NCI-H2196 treated with DMSO at 0.1 percent for 48 hours (cell line): ENCODE data around the gene GABPB1.

Source experiments
- DNase-seq: peaks from one replicate; lab custom pipeline; 2025; ENCODE audit not compliant: unreplicated experiment; lab: John Stamatoyannopoulos, UW

GABPB1 gene

DNA sequence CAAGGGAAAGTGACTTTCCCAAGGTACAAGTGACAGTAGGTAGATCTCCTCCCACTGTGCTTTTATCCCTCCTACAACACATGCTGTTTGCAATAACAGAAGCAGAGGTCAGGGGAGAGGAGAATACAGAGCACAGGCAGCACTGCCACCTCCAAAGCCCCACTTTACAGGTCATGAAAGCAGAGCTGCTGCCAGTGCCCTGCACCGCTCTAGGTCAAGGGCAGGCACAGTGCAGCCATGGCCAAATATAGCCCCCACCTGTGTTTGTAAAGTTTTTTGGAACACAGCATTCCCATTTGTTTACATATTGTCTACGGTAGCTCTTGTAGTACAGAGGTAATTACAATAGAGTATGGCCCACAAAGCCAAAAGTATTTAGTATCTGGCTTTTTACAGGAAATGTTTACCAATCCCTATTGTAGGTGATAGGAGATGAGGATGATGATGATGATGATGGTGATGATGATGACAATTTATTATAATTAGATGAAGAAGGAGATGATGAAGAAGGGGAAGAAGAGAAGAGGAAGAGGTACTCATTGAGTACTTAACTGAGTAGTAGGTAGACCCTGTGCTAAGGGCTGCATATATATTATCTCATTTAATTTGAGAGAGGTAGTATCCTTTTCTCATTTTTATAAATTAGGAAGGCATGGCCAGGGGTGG is 109.9 kb downstream of the GABPB1 start:
- no peak for DNase-seq

- no peak for DNase-seq
Observed at GRCh38 chr15:50244153-50244552, 110.8 kb downstream of the GABPB1 start.

DNA sequence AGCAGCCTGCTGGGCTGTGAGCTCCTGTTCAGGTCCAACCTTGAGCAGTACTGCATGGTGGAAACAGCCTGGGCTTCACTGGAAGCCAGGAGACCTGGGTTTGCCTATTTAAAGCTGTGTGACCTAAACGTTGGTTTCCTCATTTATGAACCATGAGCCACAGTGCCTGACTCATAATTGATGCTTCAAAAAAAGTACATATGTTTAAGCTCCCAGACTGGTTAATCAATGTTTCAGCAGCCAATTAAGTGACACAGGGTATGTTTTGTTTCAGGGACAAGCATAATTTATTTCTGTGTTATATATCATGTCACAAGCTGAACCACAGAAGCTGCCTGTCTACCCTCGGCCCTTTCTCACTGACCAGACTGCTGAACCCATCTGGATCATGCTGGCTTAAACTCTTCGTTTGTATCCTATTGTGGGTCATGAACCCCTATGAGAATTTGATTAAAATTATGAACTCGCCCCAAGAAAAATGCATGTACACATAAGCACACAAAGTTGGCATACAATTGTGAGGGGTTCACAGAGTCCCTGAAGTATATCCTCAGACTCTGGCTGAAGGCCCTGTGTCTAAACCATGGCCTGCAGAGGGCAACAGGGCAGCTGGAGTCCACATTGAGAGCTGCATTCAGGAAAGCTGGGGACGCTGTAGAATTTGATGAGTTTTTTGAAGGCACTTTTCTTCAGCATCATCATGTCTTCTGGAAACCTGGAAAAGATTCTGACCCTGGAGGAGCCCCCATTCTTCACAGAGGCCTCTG is 113.1 kb downstream of the GABPB1 start:
- DNase-seq: no peak

- DNase-seq: no peak
Observed at GRCh38 chr15:50238255-50238654, 116.7 kb downstream of the GABPB1 start.

- no peak for DNase-seq
Observed at GRCh38 chr15:50236433-50236832, 118.6 kb downstream of the GABPB1 start.

- DNase-seq: no peak
Observed at GRCh38 chr15:50235794-50236193, 119.2 kb downstream of the GABPB1 start.

DNA sequence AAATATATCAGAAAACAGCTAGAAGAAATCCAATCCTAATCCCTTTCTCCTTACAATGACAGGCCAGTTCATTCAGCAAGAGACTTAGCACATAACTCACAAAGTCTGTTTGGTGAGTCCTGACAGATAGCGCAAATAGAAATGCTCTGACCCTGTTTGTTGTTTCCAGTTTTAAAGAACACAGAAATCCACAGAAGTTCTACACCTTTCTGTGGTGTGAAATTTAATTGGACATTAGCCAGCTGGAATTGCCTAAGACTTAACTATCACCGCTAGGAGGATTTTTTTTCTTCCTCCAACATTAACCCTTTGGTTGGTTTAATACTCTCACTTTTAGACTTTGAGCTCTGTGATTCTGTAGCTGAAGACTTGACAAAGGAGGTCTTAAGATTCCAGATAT is 120.2 kb downstream of the GABPB1 start:
- DNase-seq: no peak

GRCh38 chr15:50233192-50233736 is 121.7 kb downstream of the GABPB1 start:
- DNase-seq: no peak

DNA sequence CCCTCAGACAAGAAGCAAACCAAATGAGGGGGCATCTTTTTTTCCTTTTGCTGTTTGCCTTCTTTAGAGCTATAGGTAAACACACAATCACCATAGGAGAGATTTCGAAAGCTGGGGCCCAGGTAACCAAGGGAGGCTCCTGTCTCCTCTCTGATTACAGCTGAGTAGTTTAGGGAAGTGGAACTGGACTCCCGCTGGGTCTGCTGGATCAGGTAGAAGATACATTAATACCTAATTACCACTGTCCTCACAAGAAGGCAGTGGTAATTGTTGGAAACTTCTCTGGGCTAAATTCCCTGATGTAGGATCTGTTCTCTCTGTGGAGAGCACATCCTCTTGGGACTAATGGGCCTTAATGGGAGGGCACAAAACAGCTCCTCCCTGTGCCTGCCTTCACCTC is 122.2 kb downstream of the GABPB1 start:
- no peak for DNase-seq

DNA sequence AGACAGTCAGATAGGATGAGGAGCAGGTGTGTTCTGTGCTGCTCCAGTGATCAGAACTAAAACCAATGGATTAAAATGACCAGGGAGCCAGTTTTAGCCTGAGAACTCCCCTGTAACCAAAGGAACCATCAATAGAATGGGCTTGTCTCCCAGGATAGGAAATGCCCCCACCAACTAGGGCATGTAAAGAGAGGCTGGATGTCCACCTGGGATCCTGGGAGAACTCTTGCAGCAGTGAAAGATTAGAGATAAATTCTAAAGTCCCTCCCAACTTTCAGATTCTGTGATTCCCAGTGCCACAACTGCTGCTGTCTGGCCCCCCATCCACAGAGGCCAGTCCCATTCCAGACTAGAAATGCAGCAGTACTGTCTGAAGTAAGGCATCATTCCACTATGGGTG is 123.2 kb downstream of the GABPB1 start:
- no peak for DNase-seq

GRCh38 chr15:50229336-50229735 is 125.7 kb downstream of the GABPB1 start:
- no peak for DNase-seq

GRCh38 chr15:50228866-50229265 is 126.1 kb downstream of the GABPB1 start:
- no peak for DNase-seq

DNA sequence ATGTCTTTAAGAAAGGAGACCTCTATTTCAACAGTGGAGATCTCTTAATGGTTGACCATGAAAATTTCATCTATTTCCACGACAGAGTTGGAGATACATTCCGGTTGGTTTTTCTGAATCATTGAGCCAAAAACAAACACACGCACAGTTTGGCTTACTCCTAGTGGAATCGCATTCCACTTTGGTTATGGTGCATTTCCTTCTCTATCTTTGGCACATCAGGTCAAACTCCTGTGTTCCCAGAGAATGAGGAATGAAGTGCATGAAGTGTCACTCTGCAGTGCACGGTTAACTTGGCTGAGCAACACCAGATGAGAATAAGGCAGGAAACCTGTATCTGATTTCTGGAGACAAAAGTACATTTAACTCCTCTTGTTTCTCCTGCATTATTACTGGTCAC is 127.9 kb downstream of the GABPB1 start:
- DNase-seq: no peak

- DNase-seq: no peak
Observed at GRCh38 chr15:50225938-50226337, 129.1 kb downstream of the GABPB1 start.
